A549 (cell line): Measurements from ENCODE around the gene MMP15.

Source experiments
- KDM5A ChIP-seq: fragments of 200-600 bp; sonication (generic); IDR thresholded peaks from 2 replicates; pipeline ENCODE4 v1.6.1; 2016; ENCODE audit warnings: antibody characterized with exemption, mild to moderate bottlenecking
- POLR2A ChIP-seq: IDR thresholded peaks from 2 replicates; pipeline ENCODE4 v1.6.1; 2012; ENCODE audit warnings: mild to moderate bottlenecking, low read length
- TF ChIP-seq, protein P1 (sequence below): fragments of >200 bp; sonication (Bioruptor Twin); formaldehyde crosslinking; IDR thresholded peaks from 3 replicates; pipeline ENCODE4 v1.5.1; 2016
- TF ChIP-seq, protein P2 (sequence below): IDR thresholded peaks from 2 replicates; pipeline ENCODE4 v1.6.1; 2012

DNA sequence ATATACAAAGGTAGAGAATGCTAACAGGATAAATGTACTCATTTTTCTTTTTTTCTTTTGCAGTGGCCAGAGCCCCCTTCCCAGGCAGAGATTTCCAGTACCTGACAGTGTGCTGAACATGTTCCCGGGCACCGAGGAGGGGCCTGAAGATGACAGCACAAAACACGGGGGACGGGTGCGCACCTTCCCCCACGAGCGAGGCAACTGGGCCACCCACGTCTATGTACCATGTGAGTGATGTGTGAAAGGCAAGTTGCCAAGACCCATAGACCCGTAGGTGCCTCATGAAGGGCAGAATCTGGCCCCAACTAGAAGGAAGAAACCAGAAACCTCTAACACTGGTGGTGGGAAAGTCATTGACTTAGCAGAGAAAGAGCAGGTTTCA is 23.1 kb upstream of the MMP15 start:
- TF ChIP-seq KDM5A, result no peak
- TF ChIP-seq, protein P1, sequence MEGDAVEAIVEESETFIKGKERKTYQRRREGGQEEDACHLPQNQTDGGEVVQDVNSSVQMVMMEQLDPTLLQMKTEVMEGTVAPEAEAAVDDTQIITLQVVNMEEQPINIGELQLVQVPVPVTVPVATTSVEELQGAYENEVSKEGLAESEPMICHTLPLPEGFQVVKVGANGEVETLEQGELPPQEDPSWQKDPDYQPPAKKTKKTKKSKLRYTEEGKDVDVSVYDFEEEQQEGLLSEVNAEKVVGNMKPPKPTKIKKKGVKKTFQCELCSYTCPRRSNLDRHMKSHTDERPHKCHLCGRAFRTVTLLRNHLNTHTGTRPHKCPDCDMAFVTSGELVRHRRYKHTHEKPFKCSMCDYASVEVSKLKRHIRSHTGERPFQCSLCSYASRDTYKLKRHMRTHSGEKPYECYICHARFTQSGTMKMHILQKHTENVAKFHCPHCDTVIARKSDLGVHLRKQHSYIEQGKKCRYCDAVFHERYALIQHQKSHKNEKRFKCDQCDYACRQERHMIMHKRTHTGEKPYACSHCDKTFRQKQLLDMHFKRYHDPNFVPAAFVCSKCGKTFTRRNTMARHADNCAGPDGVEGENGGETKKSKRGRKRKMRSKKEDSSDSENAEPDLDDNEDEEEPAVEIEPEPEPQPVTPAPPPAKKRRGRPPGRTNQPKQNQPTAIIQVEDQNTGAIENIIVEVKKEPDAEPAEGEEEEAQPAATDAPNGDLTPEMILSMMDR, result no peak
- TF ChIP-seq, protein P2, sequence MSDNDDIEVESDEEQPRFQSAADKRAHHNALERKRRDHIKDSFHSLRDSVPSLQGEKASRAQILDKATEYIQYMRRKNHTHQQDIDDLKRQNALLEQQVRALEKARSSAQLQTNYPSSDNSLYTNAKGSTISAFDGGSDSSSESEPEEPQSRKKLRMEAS, result no peak
- TF ChIP-seq POLR2A, result no peak
